Endothelial cell of umbilical vein (primary cell): ENCODE data around the gene KIF1B.

Experiments used
- CTCF ChIP-seq, 2 donors: IDR thresholded peaks; 1 replicate in 1 of 2; 2 replicates in 1 of 2; pipeline ENCODE4 v1.5.1; 2011; ENCODE audit warnings: low read length in 2 of 2, mild to moderate bottlenecking in 2 of 2, moderate library complexity in 2 of 2, control low read depth in 1 of 2, inconsistent platforms in 1 of 2, low read depth in 1 of 2; ENCODE audit not compliant: insufficient read depth in 1 of 2; ENCODE audit errors: extremely low read depth in 1 of 2
- EZH2 ChIP-seq: IDR thresholded peaks from 2 replicates; pipeline ENCODE4 v1.6.1; 2012; ENCODE audit warnings: borderline replicate concordance, low read depth, mild to moderate bottlenecking, moderate library complexity, low read length, inconsistent platforms; ENCODE audit not compliant: severe bottlenecking
- JUN ChIP-seq: IDR thresholded peaks from 2 replicates; pipeline ENCODE4 v1.6.1; 2011; ENCODE audit warnings: borderline replicate concordance, low read depth; ENCODE audit not compliant: insufficient read length, insufficient read depth
- MAX ChIP-seq: IDR thresholded peaks from 2 replicates; pipeline ENCODE4 v1.6.1; 2011; ENCODE audit not compliant: insufficient read depth, insufficient read length
- MYC ChIP-seq: IDR thresholded peaks from one replicate; pipeline ENCODE4 v1.6.1; 2011; ENCODE audit warnings: mild to moderate bottlenecking, low read depth, low read length
- POLR2A ChIP-seq: IDR thresholded peaks from 2 replicates; pipeline ENCODE4 v1.6.1; 2012; ENCODE audit warnings: low read depth, mild to moderate bottlenecking, control low read depth, low read length
- POLR2AphosphoS5 ChIP-seq: IDR thresholded peaks from 2 replicates; pipeline ENCODE4 v1.6.1; 2012; ENCODE audit warnings: low read depth, mild to moderate bottlenecking, control low read depth, low read length, moderate library complexity; ENCODE audit not compliant: insufficient read depth

- no peak for TF ChIP-seq CTCF (IDR thresholded peaks at IDR 0.05; ENCODE audit: extremely low read depth in 1 of 2, insufficient read depth in 1 of 2, low read depth in 1 of 2, low read length in 2 of 2)
- TF ChIP-seq MAX = no peak
- TF ChIP-seq POLR2A = no peak
- no peak for TF ChIP-seq MYC
- no peak for TF ChIP-seq EZH2
- no peak for TF ChIP-seq POLR2AphosphoS5
- TF ChIP-seq JUN = no peak
Measured at GRCh38 chr1:10283318-10283984, 73.1 kb downstream of the KIF1B start.
